NCI-H2029 treated with DMSO at 0.1 percent for 48 hours (cell line): Measurements from ENCODE around the gene FCHO1.
"Not testable (repeated sequence)": the region's sequence is repeated elsewhere in the genome, so short reads cannot be mapped to it uniquely, and the experiment has no call there.

Experiments
- DNase-seq: peaks from one replicate; lab custom pipeline; 2025; lab: John Stamatoyannopoulos, UW

The FCHO1 gene

DNA sequence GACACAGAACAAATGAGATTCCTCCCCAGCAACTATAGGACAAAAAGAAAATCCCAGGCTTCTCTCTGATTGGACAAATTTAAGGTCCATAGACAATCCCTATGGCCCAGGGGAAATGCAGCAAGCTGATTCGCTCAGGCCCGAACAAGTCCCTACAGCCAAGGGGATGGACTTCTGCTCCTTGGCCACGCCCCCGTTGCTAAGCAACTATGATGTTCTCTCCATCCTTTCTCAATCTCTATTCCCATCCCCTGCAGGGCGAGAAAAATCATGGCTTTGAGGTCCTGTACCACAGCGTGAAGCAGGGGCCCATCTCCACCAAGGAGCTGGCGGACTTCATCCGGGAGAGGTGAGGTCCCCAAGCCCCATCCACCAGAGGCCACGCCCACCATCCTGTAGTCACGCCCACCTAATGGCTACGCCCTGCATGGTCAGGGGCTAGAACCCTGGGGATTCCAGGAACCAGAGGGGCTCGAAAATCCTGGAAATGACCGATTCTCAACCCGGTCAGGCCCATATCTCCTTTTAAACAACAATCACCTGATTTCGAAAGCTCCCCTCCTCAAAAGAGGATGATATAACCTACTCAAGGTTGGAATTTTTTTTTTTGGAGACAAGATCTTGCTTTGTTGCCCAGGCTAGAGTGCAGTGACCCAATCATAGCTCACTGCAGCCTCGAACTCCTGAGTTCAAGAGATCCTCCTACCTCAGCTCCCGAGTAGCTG lies 11.4 kb downstream of the FCHO1 start:
- no peak for DNase-seq

DNA sequence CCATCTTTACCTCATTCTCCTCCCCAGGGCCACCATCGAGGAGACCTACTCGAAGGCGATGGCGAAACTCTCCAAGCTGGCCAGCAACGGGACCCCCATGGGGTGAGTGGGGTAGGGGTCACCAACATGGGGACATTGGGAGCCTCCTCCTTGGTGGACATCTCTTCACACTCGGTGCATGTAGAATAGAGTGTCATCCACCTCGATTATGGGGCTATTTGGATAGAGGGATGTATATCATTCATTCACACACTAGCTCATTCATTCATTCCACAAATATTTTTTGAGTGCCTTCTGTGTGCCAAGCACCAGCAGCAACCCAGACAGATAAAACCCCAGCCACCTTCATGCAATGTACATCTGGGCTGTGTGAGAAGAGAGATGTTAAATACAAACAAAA lies 13.1 kb downstream of the FCHO1 start:
- DNase-seq, result no peak

DNA sequence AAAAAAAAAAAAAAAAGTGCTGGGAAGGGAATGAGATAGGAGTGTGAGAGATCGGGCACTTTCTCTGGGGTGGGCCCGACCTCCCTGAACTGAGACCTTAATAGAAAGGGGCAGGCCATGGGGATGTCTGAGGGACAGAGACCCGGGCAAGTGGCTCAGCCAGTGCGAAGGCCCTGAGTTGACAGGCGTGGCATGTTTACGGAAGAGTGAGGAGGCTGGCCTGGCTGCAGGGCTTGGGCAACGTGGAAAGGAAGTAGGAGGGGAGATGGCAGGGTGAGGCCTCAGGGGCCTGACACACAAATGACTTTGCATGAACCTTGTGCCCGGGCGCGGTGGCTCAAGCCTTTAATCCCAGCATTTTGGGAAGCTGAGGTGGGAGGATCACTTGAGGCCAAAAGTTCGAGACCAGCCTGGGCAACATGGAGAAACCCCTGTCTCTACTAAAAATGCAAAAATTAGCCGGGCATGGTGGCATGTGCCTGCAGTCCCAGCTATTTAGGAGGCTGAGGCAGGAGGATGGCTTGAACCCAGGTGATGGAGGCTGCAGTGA lies 13.9 kb downstream of the FCHO1 start:
- no peak for DNase-seq

DNA sequence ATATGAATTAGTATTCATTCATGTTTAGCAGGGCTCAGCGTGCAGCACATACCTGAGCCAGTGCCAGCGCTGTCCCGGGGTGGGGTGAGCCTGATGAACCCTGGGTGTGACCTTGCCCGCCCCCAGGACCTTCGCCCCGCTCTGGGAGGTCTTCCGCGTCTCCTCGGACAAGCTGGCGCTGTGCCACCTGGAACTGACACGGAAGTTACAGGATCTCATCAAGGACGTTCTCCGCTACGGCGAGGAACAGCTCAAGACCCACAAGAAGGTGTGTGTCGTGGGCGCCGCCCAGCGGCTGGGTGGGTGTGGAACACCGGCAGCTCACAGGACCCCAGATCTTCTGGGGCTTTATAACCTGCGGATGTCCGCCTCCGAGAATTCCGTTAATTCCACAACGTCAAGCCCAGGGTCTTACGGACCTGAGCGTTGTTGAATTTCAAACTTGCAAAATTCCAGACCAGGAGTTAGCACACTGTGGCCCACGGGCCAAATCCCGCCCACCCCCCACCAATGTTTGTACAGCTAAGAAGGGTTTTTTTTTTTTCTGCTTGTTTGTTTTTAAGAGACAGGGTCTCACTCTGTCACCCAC lies 15.4 kb downstream of the FCHO1 start:
- DNase-seq, result peak; percentile 60

DNA sequence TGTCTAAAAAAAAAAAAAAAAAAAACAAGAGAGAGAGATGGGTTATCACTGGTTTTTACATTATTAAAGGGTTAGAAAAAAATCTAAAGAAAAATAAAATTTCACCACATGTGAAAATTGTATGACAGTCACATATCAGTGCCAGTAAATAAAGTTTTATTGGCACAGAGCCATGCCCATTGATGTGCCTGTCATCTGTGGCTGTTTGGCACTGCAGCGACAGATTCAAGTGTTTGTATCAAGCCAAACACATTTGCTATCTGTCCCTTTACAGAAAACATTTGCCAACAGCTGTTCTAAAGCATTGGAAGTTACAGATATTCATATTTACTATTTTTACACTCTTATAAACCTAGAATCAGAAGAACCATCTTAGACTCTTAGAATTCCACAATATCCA lies 16.3 kb downstream of the FCHO1 start:
- no peak for DNase-seq

DNA sequence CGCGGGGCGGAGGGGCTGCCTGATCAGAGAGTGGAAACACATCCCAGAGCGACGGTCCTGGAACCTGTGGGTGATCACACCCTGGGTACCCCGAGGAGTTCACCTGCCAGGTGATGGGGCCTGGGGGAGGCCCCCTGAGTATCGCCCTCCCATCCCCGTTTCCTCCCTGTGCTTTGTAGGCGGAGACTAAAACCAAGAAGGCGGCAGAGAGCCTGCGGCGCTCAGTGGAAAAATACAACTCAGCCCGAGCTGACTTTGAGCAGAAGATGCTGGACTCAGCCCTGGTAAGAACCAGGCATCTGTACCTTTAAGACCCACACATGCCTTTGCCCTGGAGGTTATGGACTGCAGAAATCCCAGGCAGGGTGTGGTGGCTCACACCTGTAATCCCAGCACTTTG lies 19.3 kb downstream of the FCHO1 start:
- no peak for DNase-seq

DNA sequence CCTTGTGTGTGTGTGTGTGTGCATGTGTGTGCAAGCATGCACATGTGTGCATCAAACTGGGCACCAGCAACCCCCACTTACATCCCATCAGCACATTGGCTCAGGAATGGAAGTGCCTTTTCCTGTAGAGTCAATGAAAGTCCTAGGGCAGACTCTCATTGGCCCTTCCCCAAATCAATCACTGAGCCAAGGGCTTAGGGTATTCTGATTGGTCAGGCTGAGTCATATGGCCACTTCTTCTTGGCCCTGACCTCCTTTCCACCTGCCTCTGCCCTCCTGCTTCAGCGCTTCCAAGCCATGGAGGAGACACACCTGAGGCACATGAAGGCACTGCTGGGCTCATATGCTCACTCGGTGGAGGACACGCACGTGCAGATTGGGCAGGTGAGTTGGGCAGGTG lies 20.9 kb downstream of the FCHO1 start:
- no peak for DNase-seq

DNA sequence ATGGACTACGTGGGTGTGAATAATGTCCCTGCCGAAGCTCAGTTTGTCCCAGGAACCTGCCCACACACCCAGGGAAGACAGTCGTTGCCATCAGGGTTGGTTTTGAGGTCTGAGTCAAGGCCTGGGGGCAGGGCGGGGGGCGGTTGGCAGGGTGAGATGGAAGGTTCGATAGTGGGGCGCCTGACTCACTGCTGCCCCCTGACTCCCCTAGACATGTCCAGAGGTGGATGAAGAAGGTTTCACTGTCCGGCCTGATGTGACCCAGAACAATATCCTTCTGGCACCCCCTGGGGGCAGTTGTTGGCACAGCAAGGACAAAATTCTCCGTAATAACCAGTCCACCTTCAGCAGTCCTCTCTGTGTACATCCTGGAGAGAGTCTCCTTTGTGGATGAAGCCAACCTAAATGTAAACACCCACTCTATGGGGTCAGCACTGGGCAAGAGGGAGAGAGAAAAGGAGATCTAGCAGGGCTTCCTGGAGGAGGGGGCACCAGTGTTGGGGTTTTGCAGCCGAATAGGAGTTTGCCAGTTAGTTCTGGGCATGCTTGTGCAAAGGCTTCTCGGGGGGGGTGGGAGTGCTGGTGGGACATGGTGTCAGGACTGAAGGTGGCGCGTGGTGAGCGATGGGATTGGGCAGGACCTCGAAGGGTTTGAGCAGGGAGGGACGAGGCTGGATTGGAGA lies 24.1 kb downstream of the FCHO1 start:
- DNase-seq, result no peak

DNA sequence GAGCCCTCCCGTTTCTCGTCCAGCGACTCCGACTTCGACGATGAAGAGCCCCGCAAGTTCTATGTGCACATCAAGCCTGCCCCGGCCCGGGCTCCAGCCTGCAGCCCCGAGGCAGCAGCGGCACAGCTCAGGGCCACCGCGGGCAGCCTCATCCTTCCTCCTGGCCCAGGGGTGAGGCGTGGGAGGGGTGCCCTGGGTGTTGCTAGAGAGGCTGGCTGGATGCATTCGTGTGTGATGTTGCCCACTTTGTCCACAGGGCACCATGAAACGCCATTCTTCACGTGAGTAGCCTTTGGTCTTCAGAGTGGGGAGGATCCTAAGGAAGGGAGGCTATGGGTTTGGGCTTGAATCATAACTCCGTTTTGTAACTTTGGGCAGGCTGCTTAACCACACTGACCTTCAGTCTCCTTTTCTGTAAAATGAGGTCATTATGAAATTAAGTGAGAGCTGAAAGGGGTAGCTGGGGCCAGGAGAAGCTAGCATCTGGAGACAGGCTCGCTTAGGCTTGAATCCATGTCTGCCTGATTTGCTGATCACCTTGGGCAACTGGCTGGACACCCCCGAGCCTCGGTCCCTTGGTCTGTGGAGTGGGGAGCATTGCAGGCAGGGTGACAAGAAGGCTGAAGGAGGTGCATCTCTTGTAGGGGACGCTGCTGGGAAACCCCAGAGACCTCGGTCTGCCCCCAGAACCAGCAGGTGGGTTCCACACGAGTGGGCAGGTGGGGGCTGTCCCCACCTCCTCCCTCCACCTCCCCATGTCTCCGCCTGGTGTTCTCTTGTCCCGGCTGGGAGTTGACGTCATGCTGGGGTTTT lies 24.9 kb downstream of the FCHO1 start:
- no peak for DNase-seq

DNA sequence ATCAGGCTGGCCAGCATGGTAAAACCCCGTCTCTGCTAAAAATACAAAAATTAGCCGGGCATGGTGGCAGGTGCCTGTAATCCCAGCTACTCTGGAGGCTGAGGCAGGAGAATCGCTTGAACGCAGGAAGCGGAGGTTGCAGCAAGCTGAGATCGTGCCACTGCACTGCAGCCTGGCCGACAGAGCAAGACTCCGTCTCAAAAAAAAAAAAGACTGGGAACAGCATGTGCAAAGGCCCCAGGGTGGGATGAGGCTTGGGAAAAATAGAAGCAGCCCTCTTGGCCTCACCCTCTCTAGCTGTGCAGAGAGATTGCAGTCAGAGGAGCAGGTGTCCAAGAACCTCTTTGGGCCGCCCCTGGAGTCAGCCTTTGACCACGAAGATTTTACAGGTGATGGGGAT lies 26.6 kb downstream of the FCHO1 start:
- not testable (repeated sequence) for DNase-seq

DNA sequence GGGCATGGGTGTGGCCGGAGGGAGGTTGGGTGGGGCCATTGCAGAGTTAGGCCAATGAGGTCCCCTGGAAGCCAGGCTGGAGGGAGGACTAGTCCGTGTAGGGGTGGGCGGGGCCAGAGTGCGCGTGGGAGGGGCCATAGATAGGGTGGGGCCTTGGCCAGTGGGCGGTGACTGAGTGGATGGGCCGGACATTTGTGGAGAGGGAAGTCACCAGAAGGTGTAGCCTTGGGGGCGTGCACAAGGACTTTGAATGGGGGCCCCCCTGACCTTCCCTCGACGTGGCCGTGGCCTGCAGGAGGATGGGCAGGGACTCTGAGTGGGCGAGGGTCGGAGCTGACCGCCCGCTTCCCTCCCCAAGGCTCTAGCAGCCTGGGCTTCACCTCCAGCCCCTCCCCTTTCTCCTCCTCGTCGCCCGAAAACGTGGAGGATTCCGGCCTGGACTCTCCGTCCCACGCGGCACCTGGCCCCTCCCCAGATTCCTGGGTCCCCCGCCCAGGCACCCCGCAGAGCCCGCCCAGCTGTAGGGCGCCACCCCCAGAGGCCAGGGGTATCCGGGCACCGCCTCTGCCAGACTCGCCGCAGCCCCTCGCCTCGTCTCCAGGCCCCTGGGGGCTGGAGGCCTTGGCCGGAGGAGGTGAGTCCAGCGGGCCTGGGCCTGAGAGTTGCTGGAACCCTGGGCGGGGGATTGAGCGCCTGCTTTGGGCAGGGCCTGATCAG lies 27.1 kb downstream of the FCHO1 start:
- no peak for DNase-seq

DNA sequence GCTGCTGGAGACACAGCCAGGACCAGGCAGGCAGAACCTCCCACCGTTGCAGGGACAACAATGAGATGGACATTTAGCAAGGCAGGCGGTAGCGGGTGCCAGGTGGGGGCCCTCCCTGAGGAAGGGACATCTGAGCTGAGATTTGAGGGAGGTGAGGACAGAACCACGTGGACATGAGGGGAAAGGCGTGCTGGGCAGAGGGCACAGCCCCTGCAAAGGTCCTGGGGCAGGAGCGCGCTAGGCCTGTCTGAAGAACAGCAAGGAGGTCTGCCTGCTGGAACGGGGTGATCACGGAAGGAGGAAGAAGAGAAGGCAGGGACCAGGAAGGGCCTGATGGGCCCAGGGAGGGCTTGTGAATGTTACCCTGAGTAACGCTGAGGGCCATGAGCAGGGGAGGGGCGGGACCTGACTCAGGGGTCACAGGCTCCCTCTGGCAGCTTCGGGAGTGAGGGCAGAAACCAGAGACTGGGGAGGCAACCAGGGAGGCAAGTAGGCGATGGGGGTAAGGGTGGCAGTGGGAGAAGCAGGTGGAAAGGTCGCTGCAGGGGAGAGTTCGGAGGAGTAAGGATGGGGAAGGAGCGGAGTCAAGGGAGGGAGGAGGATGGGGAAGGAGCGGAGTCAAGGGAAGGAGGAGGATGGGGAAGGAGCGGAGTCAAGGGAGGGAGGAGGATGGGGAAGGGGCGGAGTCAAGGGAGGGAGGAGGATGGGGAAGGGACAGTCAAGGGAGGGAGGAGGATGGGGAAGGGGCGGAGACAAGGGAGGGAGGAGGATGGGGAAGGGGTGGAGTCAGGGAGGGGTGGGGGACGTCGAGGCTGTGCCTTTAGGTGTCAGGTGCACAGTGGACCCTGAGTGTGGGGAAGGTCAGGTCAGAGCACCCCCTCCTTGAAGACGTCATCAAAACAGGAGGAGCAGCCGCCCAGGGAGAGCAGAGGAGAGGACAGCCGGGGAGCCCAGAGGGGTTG lies 28.0 kb downstream of the FCHO1 start:
- DNase-seq, result no peak

DNA sequence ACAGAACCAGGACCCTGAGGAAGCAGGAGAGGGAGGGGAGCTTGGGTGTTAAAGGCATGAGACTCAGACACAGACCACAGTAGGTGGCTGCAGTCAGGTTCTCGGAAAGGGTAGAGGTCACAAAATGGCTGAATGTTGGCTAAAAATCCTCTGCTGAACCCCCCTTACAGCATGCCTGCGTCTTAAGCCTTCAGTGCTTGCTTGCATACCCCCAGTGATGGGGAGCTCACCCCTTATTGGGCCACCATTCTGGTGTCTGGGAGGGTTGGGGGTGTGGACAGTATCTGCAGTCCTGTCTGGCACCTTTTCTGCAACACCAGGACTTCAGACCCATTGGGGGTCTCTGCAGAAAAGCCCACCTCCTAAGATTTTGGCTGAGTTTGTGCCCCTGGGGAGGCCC lies 29.5 kb downstream of the FCHO1 start:
- no peak for DNase-seq

DNA sequence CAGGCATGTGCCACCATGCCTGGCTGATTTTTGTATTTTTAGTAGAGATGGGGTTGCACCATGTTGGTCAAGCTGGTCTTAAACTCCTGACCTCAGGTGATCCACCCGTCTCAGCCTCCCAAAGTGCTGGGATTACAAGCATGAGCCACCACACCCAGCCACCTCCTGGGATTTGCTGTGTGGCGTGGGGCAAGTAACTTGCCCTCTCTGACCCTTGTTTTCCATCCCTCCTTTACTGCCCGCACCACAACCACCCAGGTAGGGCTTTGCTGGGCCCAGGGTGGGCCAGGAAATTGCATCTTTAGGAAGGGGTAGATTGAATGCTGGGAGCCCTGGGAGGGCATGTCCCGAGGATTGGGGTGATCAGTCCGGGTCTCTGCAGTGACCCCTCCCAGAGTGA lies 32.4 kb downstream of the FCHO1 start:
- DNase-seq, result not testable (repeated sequence)

DNA sequence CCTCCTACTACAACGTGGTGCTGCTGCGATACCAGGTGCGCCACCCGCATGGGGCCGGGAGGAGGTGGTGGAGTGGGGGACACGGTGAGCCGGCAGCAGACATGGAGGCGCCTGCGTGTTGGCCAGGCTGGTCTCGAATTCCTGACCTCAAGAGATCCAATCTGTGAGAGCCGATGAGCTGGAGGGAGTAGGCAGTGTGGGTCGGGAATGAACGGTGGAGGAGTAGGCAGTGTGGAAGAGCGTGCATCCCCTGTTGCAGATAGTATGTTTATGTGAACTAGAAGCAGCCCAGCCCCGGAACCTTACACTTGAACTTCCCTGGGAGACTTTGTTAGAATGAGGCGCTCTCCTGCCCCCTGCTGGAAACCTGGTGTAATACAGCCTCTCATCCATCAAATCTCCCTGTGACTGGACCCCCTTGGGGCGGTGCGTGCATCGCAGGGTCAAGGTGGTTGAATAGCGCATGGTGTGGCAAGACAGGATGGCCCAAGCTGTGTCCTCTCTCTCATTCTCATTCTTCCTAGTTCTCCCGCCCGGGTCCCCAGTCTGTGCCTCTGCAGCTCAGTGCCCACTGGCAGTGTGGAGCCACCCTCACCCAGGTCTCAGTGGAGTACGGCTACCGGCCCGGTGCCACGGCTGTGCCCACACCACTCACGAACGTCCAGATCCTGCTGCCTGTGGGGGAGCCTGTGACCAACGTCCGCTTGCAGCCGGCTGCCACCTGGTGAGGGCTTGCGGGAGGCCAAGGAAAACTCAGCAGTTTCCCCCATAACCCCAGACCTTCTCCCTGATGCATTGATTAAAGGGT lies 33.1 kb downstream of the FCHO1 start:
- no peak for DNase-seq

DNA sequence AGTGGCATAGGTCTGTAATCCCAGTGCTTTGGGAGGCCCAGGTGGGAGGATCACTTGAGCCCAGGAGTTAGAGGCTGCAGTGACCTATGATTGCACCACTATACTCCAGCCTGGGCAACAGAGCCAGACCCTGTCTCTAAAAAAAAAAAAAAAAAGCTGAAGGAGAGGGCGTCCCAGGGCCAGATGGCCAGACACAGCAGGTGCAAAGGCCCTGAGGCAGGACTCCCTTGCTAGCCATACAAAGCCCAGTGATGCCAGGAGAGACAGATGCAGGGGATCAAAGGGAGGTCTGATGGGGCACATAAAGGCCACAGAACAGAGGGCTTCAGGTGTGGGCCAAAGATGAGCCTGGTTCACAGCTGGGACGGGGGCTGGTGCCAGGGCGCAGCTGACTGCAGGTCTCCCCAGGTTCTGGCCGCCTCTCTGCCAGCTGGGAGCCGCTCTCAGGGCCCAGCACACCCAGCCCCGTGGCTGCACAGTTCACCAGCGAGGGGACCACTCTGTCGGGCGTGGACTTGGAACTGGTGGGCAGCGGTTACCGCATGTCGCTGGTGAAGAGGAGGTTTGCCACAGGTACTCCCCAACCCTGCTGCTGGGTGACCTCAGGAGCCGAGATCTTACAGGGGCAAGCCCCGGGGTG lies 36.1 kb downstream of the FCHO1 start:
- no peak for DNase-seq

DNA sequence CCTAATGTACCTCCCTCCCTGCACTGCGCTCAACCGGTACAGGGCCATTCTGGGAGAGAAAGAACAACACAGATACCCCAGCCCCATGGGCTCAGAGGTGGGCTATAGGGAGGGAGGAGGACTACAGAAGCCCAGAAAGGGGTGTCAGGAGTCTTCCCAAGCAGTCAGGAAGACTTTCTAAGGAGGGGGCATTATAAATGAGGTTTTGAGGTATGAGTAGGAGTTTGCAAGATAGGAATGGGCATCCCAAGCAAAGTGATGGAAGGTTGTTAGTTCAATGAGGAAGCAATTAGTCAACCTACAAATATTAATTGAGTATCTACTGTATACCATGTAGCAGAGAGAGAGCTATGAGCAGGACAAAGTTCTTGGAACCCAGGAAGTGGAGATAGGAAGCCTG lies 37.4 kb downstream of the FCHO1 start:
- no peak for DNase-seq

DNA sequence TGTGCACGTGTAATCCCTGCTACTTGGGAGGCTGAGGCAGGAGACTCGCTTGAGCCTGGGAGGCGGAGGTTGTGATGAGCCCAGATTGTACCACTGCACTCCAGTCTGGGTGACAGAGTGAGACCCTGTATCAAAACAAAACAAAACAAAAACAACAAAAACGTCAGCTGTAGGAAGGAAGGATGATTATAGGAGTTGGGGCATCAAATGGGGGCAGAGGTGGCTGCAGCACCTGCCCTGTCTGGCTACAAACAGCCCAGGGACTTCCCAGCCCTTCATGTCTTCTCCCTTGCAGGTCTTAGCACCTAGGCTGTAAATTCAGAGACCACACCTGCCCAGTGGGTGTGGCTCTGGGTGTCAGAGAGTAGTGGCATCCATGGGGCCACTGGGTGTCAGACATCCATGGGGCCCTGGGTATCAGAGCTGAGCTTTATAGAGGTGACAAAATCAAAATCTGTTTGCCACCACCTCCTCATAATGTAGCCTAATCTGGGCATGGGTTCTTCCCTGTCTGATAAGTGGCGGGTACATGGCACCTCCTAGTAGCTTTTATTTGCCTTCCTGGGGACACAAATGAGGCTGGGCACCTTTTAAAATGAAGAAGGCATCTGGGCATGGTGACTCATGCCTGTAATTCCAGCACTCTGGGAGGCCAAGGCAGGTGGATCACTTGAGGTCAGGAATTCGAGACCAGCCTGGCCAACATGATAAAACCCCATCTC lies 38.9 kb downstream of the FCHO1 start:
- no peak for DNase-seq

DNA sequence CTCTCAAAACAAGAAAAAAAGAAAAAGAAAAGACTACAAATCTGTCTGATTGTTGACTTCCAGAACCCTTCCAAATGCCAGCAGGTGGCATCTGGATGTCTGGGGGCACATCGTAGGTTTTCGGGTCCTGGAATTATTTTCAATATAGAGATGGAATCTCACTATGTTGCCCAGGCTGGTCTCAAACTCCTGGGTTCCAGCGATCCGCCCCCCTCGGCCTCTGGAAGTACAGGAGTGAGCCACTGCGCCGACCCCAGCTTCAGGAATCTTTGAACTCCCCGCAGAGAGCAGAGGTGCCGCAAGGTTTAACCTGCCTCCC lies 43.1 kb downstream of the FCHO1 start:
- no peak for DNase-seq
